OCI-LY7 (cell line): Measurements from ENCODE around the gene ELF1.

ENCODE experiments used
- EZH2phosphoT487 ChIP-seq: fragments of 200-600 bp; sonication (generic); IDR thresholded peaks from 2 replicates; pipeline ENCODE4 v1.6.1; 2018; ENCODE audit warnings: low read depth, borderline replicate concordance, mild to moderate bottlenecking, mixed run types, antibody characterized with exemption, low read length, moderate library complexity, mixed read lengths
- TF ChIP-seq, protein P1 (sequence below): fragments of 200-600 bp; sonication (generic); conservative IDR thresholded peaks from 2 replicates; pipeline ENCODE4 v1.5.1; 2014; ENCODE audit warnings: mild to moderate bottlenecking, antibody characterized with exemption, low read length, moderate library complexity, mixed read lengths

GRCh38 chr13:41052441-41052840, 33.3 kb upstream of the ELF1 start:
- TF ChIP-seq, protein P1, sequence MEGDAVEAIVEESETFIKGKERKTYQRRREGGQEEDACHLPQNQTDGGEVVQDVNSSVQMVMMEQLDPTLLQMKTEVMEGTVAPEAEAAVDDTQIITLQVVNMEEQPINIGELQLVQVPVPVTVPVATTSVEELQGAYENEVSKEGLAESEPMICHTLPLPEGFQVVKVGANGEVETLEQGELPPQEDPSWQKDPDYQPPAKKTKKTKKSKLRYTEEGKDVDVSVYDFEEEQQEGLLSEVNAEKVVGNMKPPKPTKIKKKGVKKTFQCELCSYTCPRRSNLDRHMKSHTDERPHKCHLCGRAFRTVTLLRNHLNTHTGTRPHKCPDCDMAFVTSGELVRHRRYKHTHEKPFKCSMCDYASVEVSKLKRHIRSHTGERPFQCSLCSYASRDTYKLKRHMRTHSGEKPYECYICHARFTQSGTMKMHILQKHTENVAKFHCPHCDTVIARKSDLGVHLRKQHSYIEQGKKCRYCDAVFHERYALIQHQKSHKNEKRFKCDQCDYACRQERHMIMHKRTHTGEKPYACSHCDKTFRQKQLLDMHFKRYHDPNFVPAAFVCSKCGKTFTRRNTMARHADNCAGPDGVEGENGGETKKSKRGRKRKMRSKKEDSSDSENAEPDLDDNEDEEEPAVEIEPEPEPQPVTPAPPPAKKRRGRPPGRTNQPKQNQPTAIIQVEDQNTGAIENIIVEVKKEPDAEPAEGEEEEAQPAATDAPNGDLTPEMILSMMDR, result no peak
- no peak for TF ChIP-seq EZH2phosphoT487
